HG03565 (cell line): Measurements from ENCODE around the gene ZNF66.
"Not testable (repeated sequence)": the region's sequence is repeated elsewhere in the genome, so short reads cannot be mapped to it uniquely, and the experiment has no call there.

ENCODE experiments used
- ATAC-seq: cut with Tn5 transposase; IDR thresholded peaks from one replicate; pipeline ENCODE4 v1.9.1; 2021; ENCODE audit warnings: mild to moderate bottlenecking, moderate library complexity; ENCODE audit not compliant: unreplicated experiment

The ZNF66 gene

DNA sequence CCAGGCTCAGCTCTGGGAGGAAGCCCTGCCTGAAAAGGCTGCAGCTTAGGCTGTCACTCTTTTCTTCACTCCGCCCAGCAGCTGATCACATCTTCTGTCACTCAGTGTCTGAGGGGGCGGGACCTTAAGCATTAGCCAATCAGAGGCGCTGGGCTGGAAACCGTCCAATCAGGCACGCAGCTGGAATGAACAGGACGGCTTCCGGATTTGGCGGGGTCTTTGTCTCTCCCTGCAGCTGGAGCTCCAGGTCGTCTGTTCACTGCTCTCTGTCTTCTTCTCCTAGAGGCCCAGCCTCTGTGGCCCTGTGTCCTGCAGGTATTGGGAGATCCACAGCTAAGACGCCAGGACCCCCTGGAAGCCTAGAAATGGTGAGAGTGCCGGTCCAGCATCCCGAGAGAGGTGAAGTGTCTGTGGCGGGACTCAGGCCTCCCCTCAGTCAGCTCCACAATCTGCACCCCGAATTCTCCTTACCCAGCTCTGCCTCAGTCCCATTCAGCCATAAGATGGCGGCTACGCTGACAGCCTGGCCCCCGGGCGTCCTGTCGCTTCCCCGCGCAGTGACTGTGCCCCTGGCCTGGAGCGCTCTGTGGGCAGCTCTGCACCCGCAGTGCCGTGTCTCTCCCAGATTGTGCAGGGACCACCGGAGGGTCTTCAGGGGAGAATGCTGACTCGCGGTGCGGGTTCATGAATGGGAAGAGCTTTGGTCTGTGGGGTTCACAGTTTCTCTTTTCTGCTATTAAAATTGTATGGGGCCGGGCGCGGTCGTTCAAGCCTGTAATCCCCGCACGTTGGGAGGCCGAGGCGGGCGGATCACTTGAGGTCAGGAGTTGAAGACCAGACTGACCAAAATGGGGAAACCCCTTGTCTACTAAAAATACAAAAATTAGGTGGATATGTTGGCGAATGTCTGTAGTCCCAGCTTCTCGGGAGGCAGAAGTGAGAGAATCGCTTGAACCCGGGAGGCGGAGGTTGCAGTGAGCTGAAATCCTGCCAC lies at the start of gene ZNF66:
ZNF66 (plus strand) TSS at position 222 of the 994 bp plus-strand sequence; CDS start at position 366, 144 bp downstream.
- ATAC-seq = peak; percentile 94

DNA sequence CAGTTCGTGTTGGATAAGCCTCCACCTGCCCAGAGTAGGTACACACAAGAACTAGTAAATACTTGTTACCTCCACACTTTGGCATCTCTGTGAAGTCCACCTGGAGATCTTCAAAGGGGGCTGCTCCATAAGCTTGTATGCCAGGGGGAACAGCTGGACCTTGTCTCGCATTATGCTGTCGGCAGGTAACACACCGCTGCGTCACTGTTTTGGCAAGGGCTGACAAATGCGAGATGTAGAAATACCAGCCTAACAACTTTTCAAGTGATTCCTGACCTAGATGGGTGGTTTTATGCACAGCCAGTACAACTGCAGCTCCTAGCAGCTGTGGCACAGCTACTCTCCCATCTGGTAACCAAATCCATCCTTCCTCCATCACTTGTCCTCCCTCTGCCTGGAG lies 25.9 kb upstream of the ZNF66 start:
- ATAC-seq = not testable (repeated sequence)

DNA sequence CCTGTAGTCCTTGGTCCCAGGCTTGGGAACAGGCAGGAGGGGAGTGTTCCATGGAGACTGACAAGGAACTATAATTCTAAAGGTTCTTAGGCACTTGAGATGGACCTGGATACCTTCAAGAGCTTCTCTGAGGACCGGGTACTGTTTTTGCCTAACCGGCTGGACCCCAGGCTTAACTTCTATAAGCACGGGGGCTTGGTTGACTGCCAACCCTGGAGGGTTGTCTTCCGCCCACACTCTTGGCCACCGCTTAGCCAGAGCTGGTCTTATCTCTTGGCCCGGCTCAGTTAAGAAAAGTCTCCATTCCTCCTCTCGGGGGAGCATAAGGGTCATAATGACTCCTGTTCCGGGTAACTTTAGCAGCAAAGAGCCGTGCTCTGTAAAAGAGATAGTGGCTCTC lies 23.8 kb upstream of the ZNF66 start:
- ATAC-seq = not testable (repeated sequence)

DNA sequence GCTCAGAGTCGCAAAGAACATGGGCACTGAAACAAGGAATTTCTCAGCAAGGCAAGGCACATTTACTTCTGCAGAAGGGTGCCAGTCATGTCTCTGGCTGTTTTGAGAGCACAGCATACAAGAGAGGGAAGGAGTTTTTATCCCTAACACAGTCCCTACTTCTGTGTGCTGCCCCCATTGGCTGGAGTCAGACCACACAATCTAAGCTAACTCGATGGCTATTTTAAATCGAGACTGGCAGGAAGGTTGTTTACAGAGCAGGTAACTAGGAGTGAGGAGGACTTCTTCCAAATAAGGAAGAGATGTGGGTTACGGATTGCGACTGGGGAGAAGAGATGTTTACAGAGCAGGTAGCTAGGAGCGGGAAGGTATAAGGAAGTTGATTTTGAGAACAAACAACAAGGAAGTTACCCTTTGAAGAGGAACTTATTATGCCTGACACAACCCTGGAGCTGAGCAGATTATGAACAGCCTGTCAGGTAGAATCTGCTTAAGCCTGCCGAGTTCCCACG lies 6.8 kb upstream of the ZNF66 start:
- ATAC-seq = not testable (repeated sequence)

DNA sequence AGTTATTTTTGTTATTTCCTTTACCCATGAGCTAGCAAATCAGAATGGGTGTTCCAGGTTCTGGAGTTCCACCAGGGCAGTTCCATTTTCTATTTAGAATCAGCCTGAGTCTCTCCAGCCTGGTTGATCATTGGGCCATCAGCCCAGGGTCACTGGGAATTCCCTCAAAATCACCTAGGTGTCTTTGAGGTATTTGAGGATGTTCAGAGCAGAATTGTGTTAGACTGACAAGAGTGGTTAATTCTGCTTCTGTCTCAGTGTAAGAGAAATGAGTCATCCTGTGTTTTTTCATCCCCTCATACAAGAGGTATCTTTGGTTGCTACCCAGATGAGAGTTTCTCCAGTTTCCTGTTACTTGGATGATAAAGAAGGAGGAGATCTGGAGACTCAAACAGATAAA lies 11.7 kb downstream of the ZNF66 start:
- no peak for ATAC-seq

DNA sequence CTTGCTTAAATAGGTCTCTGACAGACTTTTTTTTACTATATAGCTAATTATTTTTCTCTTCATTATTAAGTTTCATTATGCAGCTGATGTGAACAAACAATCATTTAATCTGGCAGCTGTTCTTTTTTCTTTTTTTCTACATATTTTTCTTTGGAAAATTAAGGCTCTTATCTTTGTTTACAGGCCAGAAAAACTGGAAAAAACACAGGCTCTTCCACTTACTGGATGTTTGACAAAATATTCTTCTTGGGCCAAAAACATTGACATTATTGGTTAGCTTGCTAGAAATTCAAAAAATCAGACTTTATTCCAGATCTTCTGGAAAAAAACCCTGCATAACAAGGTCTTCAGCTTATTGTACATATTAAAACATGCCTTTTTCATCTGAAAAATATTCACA lies 15.7 kb downstream of the ZNF66 start:
- no peak for ATAC-seq

DNA sequence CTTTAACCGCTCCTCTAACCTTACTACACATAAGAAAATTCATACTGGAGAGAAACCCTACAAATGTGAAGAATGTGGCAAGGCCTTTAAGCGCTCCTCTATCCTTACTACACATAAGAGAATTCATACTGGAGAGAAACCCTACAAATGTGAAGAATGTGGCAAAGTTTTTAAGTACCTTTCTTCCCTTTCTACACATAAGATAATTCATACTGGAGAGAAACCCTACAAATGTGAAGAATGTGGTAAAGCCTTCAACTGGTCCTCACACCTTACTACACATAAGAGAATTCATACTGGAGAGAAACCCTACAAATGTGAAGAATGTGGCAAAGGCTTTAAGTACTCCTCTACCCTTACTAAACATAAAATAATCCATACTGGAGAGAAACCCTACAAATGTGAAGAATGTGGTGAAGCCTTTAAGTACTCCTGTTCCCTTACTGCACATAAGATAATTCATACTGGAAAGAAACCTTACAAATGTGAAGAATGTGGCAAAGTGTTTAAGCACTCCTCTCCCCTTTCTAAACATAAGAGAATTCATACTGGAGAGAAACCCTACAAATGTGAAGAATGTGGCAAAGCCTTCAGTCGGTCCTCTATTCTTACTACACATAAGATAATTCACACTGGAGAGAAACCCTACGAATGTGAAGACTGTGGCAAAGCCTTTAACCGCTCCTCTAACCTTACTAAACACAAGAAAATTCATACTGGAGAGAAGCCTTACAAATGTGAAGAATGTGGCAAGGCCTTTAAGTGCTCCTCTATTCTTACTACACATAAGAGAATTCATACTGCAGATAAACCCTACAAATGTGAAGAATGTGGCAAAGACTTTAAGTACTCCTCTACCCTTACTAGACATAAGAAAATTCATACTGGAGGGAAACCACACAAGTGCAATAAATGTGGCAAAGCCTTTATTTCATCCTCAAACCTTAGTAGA lies 30.5 kb downstream of the ZNF66 start:
- ATAC-seq = not testable (repeated sequence)

DNA sequence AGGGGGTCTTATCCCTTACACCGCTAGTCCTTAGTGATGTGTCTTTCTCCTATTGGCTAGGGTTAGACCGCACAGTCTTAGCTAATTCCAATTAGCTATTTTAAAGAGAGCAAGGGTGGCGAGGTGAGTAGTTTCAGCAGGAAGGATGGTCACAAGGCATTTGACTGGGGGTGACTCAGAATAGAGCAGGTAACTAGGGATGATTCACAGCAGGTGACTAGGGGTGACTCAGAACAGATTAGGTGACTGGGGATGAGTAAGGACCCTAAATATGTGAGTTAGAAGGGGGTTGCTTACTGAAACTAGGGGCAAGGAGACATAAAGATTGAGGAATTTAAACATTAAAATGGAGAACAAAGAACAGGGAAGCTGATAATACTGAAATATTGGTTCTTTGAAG lies 64.3 kb downstream of the ZNF66 start:
- ATAC-seq = no peak
